Tibial nerve (tissue), 4 donors: ENCODE data around the gene CFDP1.

ENCODE experiments used
- EP300 ChIP-seq, 2 donors: sonication (generic); formaldehyde crosslinking; IDR thresholded peaks; one replicate each; pipeline ENCODE4 v1.6.1; 2017; ENCODE audit warnings: antibody characterized with exemption in 2 of 2, mild to moderate bottlenecking in 1 of 2
- POLR2A ChIP-seq, 2 donors: fragments of 450-650 bp; IDR thresholded peaks; one replicate each; pipeline ENCODE4 v1.6.1; 2017; ENCODE audit warnings: antibody characterized with exemption in 2 of 2, mild to moderate bottlenecking in 2 of 2, moderate library complexity in 2 of 2
- TF ChIP-seq, protein P1 (sequence below), 5 experiments: fragments of 200-600 bp in 3 of 5; fragments of 450-650 bp in 2 of 5; sonication (generic) in 3 of 5; IDR thresholded peaks; one replicate each; pipeline ENCODE4 v1.5.1; 2016 to 2019; ENCODE audit warnings: antibody characterized with exemption in 5 of 5, mild to moderate bottlenecking in 3 of 5, moderate library complexity in 2 of 5

DNA sequence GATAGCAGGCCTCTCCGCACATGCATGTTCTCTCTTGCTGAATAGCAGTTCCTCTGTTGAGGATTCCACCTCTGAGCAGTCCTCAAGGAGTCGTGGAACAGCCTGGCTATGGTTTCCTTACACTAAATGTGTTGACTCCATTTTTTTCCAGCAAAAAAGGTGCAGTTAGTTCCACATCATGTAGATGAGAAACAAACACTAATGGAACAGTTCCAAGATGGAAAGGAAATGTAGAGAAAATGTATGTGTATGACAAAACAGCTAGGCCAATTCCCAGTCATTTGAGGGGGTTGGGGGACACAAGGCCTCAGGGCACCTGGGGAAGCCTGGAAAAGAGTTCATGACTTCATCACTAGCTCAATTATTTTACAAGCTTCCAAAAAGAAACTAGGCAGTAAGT is 90.0 kb downstream of the CFDP1 start:
- no peak for TF ChIP-seq POLR2A (IDR thresholded peaks at IDR 0.05)
- TF ChIP-seq, protein P1, sequence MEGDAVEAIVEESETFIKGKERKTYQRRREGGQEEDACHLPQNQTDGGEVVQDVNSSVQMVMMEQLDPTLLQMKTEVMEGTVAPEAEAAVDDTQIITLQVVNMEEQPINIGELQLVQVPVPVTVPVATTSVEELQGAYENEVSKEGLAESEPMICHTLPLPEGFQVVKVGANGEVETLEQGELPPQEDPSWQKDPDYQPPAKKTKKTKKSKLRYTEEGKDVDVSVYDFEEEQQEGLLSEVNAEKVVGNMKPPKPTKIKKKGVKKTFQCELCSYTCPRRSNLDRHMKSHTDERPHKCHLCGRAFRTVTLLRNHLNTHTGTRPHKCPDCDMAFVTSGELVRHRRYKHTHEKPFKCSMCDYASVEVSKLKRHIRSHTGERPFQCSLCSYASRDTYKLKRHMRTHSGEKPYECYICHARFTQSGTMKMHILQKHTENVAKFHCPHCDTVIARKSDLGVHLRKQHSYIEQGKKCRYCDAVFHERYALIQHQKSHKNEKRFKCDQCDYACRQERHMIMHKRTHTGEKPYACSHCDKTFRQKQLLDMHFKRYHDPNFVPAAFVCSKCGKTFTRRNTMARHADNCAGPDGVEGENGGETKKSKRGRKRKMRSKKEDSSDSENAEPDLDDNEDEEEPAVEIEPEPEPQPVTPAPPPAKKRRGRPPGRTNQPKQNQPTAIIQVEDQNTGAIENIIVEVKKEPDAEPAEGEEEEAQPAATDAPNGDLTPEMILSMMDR (IDR thresholded peaks at IDR 0.05), result no peak
- TF ChIP-seq EP300 (IDR thresholded peaks at IDR 0.05), result no peak
